ENCODE results near the gene UBE2B.
"Not testable (repeated sequence)": the region's sequence is repeated elsewhere in the genome, so short reads cannot be mapped to it uniquely, and the experiment has no call there.

The UBE2B gene

DNA sequence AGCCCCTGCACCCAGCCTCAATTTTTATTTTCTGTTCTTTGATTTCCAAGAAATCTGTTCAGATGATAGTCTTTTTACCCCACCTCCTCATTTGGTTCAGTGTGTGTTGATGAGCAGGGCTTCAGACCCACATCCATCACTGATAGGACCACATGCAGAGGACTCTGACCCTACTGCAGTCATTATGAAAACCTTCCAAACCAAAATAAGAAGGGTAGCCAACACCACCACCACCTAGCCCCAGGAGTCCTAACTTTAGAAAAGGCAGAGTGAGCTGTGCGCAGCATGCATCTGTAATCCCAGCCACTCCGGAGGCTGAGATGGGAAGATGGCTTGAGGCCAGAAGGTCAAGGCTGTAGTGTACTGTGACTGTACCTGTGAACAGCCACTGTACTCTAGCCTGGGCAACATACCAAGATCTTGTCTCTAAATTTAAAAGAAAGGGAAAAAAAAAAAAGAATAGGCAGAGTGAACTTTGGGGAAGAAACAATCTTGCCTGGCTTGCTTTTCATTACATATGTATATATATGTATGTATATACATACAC, 27.3 kb downstream of the UBE2B start:
- DNase-seq (ENCODE audit: low spot score) = no peak

DNA sequence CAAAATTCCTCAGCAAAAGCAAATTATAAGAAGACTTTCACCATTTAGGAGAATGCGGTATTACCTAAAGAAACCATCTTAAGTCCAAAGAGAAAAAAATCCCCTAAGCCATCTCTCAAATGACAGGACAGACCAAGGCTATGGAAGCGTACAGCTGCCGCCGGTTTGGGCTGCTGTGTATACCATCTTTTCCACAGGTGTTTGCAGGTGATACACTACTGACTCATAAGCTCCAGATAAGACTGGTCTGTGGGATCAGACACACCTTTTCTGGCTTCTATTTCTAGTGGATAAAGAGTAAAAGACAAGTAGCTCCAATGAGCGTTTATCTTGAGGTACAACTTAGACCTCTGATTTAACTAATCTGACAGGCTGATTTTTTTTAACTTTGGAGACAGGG, 32.6 kb downstream of the UBE2B start:
- no peak for DNase-seq (ENCODE audit: low spot score)

DNA sequence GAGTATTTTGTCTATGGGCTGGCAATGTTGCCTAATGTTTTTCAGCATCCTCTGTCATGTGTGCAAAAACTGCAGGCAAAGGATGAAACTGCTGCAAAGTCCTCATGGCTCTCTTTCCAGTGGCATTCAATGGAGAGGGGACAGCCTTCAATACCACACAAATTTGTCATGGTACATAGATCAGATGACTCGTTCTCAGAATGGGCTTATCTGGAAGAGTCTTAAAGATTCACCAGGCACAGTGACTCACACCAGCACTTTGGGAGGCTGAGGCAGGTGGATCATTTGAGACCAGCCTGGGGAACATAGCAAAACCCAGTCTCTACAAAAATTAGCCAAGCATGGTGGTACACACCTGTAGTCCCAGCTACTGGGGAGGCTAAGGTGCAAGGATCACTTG, 35.0 kb downstream of the UBE2B start:
- DNase-seq (ENCODE audit: low spot score) = no peak

DNA sequence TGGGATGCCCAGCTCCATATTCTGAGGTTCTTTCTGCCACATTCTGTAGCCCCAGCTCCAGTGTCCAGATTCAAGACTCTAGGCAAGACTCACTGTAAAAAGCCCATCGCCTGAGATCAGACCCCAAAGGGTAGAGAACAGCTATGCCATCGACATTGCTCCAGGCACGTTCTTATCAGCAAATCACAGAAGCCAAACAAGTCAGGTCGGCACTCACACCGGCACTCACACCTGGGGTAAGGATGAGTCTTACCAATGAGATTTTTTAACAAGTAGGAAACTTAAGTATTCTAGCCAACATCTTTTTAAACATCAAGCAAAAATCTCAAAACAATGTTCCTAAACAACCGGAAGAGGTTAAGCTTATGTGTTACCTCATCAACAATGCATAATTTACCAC, 38.0 kb downstream of the UBE2B start:
- no peak for DNase-seq (ENCODE audit: low spot score)

DNA sequence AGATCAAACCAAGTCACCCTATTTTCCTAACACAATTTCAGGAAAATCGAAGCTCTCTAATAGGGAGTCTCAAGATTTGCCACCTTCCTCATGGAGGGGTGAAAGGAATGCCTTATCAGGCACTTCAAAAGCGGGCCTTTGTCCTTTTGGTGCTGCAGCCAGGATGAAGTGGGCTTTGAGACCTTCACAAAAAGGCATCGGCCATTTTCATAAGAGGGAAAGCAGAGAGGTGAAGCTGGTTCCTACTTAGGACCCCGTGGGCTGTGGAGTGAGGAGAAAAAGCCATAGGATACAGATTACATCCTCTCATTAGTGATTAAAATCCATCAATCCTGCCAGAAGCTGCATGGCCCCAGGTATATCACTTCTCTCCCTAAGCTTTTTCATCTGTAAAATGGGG, 39.5 kb downstream of the UBE2B start:
- DNase-seq (ENCODE audit: low spot score) = no peak

DNA sequence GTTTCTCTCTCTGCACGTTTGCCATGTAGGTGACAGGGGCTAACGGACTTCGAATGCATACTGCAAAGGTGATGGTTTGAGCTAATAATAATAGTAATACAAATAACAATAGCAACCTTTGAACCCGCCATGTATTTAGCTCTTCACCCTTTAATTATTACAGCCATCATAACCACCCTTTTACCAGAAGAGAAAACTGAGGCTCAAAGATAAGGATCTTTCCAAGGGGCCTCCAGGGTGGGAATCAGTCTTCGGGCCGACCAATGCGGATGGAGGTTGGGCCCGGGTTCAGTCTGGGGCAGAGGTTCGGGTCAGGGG, 39.8 kb downstream of the UBE2B start:
- DNase-seq (ENCODE audit: low spot score) = no peak

DNA sequence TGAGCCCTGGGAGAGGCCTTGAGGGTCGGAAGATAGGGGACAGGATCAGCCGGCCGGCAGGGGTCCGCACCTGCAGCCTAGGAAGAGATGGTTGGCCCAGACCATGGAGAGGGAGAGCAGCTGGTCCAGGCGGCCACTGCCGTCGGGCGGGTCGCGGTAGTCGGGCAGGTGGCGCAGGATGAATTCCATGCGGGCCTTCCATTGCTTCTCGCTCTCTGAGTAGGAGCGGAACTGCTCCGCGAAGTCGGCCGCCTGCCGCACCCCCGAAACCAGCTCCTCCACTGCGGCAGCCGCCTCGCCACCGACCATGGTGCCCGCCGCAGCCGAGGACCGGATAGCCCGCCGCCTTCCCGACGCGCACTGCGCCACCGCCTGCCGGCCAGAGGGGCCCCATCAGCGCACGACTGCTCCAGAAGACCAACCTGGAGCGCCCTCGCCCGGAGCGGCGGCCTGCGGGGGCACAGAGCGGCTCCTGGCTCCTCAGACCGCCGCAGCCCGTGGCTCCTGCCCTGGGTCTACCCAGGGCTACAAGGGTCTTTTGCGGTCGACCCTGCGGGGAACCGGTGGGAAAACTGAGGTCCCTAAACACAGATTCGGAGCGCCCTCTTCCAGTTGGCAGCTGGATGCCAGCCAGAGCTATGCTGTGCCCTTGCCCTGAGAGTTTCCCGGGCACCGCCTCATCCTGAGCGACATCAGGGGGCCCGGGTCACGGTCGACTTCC, 40.3 kb downstream of the UBE2B start, which contains the start of gene CDKN2AIPNL:
Gene CDKN2AIPNL (minus strand): TSS at position 336 of the 721 bp plus-strand sequence. CDS start 27 bp downstream, at position 309.
- DNase-seq (ENCODE audit: low spot score) = peak; percentile 91

DNA sequence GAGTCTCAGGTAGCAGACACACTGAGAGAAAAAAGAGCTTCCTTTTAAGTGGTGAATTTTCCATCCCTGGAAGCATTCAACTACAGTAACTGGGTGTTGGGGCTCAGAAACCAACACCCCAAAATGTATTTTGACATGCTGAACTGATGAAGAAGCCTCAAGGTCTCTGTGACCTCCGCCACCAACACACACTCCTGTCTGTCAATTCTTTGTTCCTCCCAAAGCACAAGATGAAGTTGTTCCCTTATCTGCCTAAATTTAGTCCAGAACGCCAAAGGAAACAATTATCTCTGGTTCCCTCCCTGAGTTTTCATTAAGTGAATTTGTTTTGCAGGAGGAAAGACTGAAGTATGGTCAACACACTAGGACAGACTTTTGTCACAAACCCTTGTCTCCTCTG, 41.7 kb downstream of the UBE2B start:
- no peak for DNase-seq (ENCODE audit: low spot score)

DNA sequence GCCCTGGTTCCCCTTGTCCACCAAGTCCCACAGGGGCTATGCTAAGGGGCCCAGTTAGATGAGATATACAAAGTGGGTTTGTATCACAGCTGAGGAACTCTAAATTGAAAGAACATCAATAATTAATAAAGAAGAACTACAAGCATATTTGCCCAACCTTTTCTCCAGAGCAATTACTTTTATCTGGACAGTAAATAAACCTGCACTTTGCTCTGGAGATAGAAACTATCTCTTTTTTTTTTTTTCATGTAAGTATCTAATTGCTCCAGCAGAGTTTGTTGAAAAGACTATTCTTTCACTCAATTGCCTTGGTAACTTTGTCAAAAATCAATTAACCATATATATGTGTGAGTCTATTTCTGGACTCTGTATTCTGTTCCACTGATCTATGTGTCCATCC, 46.3 kb downstream of the UBE2B start:
- no peak for DNase-seq (ENCODE audit: low spot score)

DNA sequence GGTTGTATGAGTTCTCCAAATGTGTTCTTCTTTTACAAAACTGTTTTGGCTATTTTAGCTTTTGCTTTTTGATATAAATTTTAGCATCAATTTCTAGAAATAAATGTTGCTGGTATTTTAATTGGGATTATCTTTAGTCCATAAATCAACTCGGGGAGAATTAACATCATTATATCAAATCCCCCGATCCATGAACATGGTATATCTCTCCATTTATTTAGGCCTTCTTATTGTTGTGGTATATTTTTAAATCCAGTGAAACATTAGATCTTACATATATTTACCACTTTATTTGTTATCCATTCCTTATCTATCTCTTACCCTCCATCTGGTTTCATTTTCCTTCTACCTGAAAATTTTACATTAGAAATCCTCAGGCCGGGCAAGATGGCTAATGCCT, 47.6 kb downstream of the UBE2B start:
- no peak for DNase-seq (ENCODE audit: low spot score)

DNA sequence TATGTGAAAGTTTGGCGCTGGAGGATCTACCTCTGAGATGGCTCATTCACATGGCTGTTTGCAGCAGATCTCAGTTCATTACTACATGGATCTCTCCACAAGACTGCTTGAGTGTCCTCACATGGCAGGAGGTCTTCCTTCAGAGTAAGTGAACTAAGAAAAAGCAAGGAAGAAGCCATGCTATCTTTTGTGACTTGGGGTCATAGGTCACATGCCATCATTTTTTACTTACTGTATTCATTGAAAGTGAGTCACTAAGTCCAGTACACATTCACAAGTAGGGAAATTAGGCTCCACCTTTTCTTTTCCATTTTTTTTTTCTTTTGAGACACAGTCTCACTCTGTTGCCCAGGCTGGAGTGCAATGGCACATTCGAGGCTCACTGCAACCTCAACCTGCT, 49.0 kb downstream of the UBE2B start:
- no peak for DNase-seq (ENCODE audit: low spot score)

DNA sequence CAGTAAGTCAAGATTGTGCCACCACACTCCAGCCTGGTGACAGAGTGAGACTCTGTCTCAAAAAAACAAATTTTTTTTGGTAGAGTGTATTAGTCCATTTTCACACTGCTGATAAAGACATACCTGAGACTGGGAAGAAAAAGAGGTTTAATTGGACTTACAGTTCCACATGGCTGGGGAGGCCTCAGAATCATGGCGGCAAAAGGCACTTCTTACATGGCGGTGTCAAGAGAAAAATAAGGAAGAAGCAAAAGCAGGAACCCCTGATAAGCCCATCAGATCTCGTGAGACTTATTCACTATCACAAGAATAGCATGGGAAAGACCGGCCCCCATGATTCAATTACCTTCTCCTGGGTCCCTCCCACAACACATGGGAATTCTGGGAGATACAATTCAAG, 49.7 kb downstream of the UBE2B start:
- not testable (repeated sequence) for DNase-seq (ENCODE audit: low spot score)

DNA sequence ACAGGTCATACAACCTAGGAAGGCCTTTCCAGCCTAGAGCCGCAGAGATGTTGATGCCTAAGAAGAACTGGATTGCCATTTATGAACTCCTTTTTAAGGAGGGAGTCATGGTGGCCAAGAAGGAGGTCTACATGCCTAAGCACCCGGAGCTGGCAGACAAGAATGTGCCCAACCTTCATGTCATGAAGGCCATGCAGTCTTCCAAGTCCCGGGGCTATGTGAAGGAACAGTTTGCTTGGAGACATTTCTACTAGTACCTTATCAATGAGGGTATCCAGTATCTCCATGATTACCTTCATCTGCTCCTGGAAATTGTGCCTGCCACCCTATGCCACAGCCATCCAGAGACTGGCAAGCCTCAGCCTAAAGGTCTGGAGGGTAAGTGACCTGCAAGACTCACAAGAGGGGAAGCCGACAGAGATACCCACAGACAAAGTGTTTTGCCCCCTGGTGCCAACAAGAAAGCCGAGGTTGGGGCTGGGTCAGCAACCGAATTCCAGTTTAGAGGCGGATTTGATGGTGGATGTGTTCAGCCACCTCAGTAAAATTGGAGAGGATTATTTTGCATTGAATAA, 51.5 kb downstream of the UBE2B start:
- no peak for DNase-seq (ENCODE audit: low spot score)

DNA sequence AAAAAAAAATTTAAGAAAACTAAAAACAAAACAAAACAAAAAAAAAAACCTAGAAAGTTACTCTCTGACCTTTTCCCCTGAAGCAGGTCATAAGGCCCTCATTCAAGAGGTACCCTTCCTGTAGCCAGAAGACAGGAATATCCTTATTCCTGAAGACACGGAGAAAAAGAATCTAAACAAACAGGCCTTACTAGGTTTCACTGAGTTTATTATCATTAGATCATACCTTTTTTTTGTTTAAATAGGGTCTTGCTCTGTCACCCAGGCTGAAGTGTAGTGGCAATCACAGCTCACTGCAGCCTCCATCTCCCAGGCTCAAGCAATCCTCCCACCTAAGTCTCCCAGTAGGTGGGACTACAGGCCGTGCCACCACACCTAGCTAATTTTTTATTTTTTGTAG, 52.0 kb downstream of the UBE2B start:
- DNase-seq (ENCODE audit: low spot score) = no peak

DNA sequence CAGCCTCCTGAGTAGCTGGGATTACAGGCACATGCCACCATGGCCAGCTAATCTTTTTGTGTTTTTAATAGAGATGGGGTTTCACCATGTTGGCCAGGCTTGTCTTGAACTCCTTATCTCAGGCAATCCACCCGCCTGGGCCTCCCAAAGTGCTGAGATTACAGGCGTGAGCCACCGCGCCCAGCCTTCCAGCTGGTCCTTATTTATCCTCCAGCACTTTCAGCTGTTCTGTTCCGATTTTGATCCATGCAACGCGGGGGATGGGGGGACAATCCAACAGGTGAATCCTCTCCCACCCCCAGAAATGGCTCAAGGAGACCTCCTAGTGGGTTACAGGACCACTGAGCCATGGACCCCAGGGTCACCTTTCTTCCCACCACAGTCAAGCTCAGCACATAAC, 55.0 kb downstream of the UBE2B start:
- DNase-seq (ENCODE audit: low spot score) = no peak

DNA sequence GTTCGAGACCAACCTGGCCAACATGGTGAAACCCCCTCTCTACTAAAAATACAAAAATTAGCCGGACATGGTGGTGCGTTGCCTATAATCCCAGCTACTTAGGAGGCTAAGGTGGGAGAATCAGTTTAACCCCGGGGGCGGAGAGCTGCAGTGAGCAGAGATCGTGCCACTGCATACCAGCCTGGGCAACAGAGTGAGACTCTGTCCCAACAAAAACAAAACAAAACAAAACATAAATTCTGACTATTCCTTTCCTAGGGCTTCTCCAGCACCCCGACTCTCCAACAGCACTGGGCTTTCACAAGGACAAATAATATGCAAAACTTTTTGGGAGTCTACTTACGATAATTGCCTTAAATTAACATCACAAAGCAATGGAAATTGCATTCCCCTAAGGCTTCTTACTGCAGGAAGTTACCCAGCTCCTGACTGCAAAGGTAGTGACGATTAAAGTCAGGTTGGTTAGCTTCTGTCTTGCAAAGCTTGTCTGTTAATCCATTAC, 56.2 kb downstream of the UBE2B start:
- DNase-seq (ENCODE audit: low spot score) = no peak

DNA sequence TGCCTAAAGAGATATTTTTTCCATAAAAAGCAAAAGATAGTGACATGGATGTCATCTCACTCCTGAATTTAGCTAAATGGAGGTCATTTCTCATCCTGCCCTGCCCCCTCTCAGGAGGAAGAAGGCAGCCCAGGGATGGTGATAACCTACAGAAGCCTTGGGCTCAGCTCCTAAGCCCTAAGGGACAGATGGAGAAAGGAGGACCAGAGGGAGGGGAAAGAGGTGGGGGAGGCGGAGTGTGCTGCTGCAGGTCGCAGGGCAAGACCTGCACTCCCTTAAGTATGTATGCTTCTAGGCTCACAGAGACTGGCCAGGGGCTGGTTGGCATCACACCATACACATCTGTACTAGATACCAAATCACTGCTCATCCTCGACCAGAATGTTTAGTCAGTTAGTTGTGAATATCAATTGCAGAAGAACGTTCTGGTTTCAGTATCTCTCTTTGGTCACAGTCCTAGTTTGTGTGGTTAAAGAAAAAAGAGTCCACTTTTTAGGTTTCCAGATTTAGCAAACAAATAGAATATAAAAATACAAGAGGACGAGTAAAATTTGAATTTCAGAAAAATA, 58.7 kb downstream of the UBE2B start:
- DNase-seq (ENCODE audit: low spot score) = no peak

DNA sequence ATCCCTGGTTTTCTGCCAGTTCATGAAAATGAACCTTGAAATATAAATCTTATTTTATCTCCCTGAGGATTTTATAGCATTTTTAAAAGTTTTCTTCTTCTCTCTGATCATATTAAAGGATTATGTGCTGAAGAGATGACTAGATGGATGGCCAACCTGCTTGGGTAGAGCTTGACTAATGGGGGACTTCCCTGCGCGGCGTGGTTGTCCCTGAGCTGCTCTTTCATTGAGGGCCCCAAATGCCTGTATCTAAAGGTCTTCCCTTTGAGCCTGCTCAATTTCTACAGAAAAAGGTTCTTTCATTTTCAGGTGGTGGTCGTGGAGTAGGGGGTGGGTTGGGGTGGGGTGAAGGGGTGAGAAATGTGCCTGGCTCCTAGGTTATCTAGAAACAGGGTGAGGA, 60.8 kb downstream of the UBE2B start:
- no peak for DNase-seq (ENCODE audit: low spot score)

DNA sequence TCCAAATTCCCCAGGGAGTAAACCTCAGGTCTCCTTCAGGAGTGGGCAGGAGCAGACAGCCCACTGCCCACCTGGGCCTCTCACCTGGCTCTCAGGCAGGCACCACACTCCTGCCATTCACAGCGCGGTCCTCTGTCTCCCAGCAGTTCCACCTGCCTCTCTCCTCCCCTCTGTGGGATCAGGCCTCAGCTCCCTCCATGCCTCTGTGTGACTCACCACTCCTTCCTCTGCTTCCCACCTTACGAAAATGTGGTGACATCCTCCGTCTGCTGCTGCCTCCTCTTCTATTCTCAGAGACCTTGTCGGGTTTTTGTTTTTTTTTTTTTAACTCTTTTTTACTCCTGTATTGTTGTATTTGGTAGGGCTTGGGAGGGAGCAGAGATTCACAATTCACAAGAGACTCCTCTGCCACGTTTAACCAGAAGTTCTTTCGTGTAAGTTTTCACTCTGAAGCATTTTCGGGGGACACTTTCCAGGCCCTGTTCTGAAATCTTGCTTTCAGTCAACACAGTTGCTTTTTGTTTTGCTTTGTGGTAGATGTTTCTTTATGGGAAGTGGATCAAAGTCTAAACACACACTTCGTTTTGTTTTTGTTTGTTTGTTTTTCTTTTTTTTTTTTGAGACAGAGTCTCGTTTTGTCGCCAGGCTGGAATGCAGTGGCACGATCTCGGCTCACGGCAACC, 61.4 kb downstream of the UBE2B start:
- no peak for DNase-seq (ENCODE audit: low spot score)

DNA sequence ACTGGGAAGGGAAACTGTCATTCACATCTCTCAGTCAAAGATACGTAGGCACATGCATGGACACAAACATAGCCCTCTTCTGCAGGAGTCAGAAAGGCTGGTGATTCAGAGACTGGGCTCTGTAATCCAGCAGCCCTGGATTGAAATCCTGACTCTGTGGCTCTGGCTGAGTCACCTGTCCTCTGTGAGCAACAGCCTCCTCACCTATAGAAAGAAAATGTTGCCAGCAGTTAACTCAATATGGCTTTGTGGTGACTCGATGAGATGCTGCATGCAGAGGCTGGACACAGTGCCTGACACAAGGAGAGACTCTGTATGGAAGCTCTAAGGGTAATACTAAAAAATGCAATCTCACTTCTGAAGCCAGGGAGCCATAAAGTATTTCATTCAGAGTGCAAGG, 64.2 kb downstream of the UBE2B start:
- no peak for DNase-seq (ENCODE audit: low spot score)

DNA sequence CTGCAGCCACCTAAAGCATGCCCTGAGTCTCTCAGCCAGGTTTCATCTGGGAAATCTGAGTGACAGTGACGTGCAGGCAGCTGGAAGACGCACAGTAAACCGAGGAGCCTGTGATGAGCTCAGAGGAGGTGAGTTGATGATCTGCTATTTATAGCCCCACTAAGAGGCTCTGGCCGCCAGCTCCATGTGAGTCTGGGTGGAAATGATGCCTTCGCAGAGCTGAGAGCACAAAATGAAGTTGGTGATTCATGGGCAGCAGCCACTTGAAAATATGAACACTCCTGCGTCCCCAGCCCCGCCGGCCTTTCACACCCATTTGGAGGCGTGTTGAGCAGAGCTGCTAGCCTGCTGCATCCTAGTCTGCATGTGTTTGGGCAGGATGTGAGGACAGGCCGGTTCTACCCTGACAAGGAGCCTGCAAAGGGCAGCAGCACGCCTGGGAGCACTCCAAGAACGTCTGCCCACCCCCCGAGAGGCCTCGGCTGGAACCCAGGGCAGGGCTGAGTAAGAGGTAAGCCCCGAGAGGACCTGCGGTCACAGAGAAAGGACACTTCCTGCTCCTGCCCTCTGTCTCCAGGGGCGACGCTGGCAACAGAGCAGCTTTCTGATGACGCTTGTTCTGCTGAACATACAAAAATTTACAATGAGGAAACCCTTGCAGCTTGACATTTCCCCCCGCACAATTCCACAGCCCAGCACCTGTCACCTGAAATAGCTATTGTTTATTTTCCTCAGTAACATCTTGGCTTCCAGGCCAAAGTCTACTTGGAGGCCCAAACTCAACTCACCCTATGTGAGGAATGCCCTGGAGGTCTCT, 65.4 kb downstream of the UBE2B start:
- peak; percentile 46 for DNase-seq (ENCODE audit: low spot score)

DNA sequence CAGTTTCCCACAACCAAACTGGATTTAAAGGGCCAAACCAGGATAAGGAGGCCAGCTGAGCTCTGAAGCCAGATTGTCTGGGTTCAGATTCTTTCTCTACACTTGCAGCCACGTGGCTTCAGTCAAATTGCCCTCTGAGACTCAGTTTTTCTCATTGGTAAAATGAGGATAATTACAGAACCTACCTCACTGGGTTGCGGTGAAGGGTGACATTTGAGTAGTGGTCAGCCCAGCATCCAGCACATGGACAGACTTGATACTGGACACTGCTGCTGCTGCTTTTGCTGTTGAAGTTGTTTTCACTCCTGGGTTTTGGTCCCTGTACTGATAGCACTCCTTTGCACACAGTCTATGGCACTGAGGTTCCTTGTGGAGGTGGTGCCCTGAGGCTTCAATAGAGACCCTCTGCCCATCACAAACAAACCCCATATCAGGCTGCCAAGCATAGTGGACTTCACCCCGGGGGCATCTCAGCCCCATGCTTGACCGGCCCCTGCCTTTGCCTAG, 66.0 kb downstream of the UBE2B start:
- no peak for DNase-seq (ENCODE audit: low spot score)

Measured in CD4-positive, alpha-beta T cell treated with Interleukin-6 at 100 ng/mL for 8 hours (primary cell).